H1 (cell line): ENCODE results near the gene E2F2. TPM values are rescaled to one million over a fixed set of nuclear protein-coding genes. Genes with fewer than 3 reads are reported as not detected.

ENCODE experiments used
- BACH1 ChIP-seq: IDR thresholded peaks from 2 replicates; pipeline ENCODE4 v1.6.1; 2012; ENCODE audit warnings: low read length, improper control_type of control experiment
- HDAC2 ChIP-seq, 2 experiments: fragments of 300-600 bp in 1 of 2; sonication (generic) in 1 of 2; IDR thresholded peaks; 2 replicates each; pipeline ENCODE4 v1.6.1; 2011 to 2012; ENCODE audit warnings: low read depth in 2 of 2, low read length in 2 of 2, mild to moderate bottlenecking in 2 of 2, moderate library complexity in 2 of 2, borderline replicate concordance in 1 of 2, inconsistent platforms in 1 of 2
- HDAC6 ChIP-seq: IDR thresholded peaks from one replicate; pipeline ENCODE4 v1.7.1; 2012; ENCODE audit warnings: low read depth, mild to moderate bottlenecking, inconsistent platforms, low read length, moderate library complexity
- KDM5A ChIP-seq: fragments of 200-600 bp; IDR thresholded peaks from 2 replicates; pipeline ENCODE4 v1.7.1; 2012; ENCODE audit warnings: mild to moderate bottlenecking, low read length, inconsistent platforms, mixed read lengths
- TBP ChIP-seq: IDR thresholded peaks from 2 replicates; pipeline ENCODE4 v1.6.1; 2011; ENCODE audit warnings: low read depth, low read length, improper control_type of control experiment
- polyA plus RNA-seq, 7 experiments: library from polyadenylated mRNA; depleted of rRNA in 3 of 7; stranded (reverse) in 5 of 7; unstranded in 2 of 7; fragments of >200 nt in 5 of 7; fragments of 200-250 nt in 2 of 7; gene quantifications; 1 replicate in 5 of 7; 2 replicates in 1 of 7; 4 replicates in 1 of 7; pipeline versions ENCODE4 v1.2.1 to v1.2.3, GENCODE V29; 2011 to 2013; ENCODE audit warnings: missing spikeins in 2 of 7, mixed read lengths in 2 of 7
- total RNA-seq: library from RNA; stranded (reverse); fragmentation: NEBNext Ultra II Directional; extraction: Animal tissue kit (Norgen Biotek cat#: 25700); gene quantifications from 2 replicates; pipeline ENCODE4 v1.2.1, GENCODE V29; 2021
- TF ChIP-seq, protein P1 (sequence below): IDR thresholded peaks from 2 replicates; pipeline ENCODE4 v1.6.1; 2012; ENCODE audit warnings: inconsistent platforms
- TF ChIP-seq, protein P2 (sequence below): IDR thresholded peaks from 2 replicates; pipeline ENCODE4 v1.6.1; 2012; ENCODE audit warnings: low read length, inconsistent platforms

E2F2 gene
- total and polyA plus RNA-seq, 2 of the 8 experiments (the other 6 are each of a cell fraction or from before 2014, with no cell fraction given): 1.8 to 7.0 TPM

DNA sequence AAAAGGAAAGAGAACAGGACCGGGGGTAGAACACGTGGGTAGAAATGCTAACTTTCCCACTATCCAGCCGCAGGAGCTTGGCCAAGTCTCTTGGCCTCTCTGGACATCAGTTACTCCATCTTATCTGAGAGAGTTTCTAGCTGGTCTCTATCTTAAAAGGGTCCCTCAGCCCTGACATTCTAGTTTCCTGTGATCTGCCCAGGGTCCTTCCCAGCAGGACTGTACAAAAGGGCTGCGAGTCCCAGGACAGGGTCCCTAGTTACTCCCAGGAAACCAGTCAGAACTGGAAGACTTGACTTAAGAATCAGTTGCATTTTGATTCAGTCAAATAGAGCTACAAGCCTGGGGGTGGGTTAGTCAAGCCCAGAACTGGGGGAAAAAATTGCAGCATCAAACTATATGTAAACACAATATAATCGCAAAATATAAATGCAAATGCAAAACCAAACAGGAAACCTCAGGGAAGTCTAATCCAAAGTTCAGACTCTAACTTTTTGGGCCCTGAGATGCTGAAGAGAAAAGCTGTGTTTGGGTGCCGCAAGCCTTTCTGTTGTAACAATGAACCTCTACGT, 49.9 kb downstream of the E2F2 start (continued):
- TF ChIP-seq KDM5A (no peak), TBP (no peak), BACH1 (no peak), HDAC6 (no peak), HDAC2 (IDR thresholded peaks at IDR 0.05; ENCODE audit: borderline replicate concordance in 1 of 2, low read depth in 2 of 2, low read length in 2 of 2) (no peak)
- TF ChIP-seq, protein P1, sequence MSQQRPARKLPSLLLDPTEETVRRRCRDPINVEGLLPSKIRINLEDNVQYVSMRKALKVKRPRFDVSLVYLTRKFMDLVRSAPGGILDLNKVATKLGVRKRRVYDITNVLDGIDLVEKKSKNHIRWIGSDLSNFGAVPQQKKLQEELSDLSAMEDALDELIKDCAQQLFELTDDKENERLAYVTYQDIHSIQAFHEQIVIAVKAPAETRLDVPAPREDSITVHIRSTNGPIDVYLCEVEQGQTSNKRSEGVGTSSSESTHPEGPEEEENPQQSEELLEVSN: no peak
- TF ChIP-seq, protein P2, sequence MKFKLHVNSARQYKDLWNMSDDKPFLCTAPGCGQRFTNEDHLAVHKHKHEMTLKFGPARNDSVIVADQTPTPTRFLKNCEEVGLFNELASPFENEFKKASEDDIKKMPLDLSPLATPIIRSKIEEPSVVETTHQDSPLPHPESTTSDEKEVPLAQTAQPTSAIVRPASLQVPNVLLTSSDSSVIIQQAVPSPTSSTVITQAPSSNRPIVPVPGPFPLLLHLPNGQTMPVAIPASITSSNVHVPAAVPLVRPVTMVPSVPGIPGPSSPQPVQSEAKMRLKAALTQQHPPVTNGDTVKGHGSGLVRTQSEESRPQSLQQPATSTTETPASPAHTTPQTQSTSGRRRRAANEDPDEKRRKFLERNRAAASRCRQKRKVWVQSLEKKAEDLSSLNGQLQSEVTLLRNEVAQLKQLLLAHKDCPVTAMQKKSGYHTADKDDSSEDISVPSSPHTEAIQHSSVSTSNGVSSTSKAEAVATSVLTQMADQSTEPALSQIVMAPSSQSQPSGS: no peak
- TF ChIP-seq, all 59 proteins: peak for 0
